HCT116 (cell line): ENCODE data around the gene NPLOC4. TPM values are rescaled to one million over a fixed set of nuclear protein-coding genes. Genes with fewer than 3 reads are reported as not detected.

Source experiments
- ATAC-seq: fragments of 200-7000 bp; cut with Tn5 transposase; 2 replicates; pipeline ENCODE4 v1.9.1; 2020; ENCODE audit warnings: mild to moderate bottlenecking, moderate library complexity
- BruUV-seq: library from RNA; stranded (reverse); fragments of 400-500 nt; replicated peaks from 2 replicates; lab custom pipeline; 2021; lab: Mats Ljungman, UMichigan
- CTCF ChIA-PET: fragments of 300-600 bp; sonication (Branson Sonifier 250); formaldehyde crosslinking; loops from one replicate; lab custom pipeline; 2021; ENCODE audit warnings: antibody characterized with exemption; lab: Charles Lee
- POLR2A ChIA-PET: fragments of 300-600, 350-600 bp; sonication (Branson Sonifier 250); formaldehyde crosslinking; loops from one replicate; lab custom pipeline; 2021; ENCODE audit warnings: antibody characterized with exemption; lab: Charles Lee
- RAD21 ChIA-PET, 2 experiments: fragments of 300-600 bp; sonication (Branson Sonifier 250); formaldehyde crosslinking; loops; one replicate each; lab custom pipeline; 2023; ENCODE audit warnings: low total read pairs in 2 of 2; ENCODE audit not compliant: uncharacterized antibody in 2 of 2, unreplicated experiment in 2 of 2, low non-redundant PET in 1 of 2; lab: Charles Lee
- DNase-seq: peaks from one replicate; pipeline ENCODE4 v3.0.0-alpha.2; 2010; ENCODE audit warnings: low read depth, low spot score
- H2AFZ ChIP-seq: fragments of 200-600 bp; shearing (Covaris generic), sonication (generic); 2 replicates; pipeline ENCODE4 v1.6.1; 2017; ENCODE audit warnings: low read depth, mixed run types, mixed read lengths, antibody characterized with exemption, low read length; ENCODE audit not compliant: poor library complexity, severe bottlenecking
- H3K27ac ChIP-seq: 2 replicates; pipeline ENCODE4 v1.5.1; 2012; ENCODE audit warnings: low read depth, low read length
- H3K27me3 ChIP-seq: fragments of 200-600 bp; sonication (generic); 2 replicates; pipeline ENCODE4 v1.6.1; 2016; ENCODE audit warnings: mixed run types, low read length, mixed read lengths; ENCODE audit not compliant: insufficient read depth
- H3K36me3 ChIP-seq, 2 experiments: fragments of 200-500 bp in 1 of 2; fragments of 200-600 bp in 1 of 2; sonication (Bioruptor generic) in 1 of 2; sonication (generic) in 1 of 2; 2 replicates each; pipeline versions ENCODE4 v1.5.1 to v1.6.1; 2014 to 2016; ENCODE audit warnings: low read length in 2 of 2, inconsistent platforms in 1 of 2, mixed read lengths in 1 of 2, mixed run types in 1 of 2; ENCODE audit not compliant: insufficient read depth in 2 of 2, control insufficient read depth in 1 of 2
- H3K4me1 ChIP-seq, 2 experiments: fragments of 200-600 bp in 1 of 2; sonication (generic) in 1 of 2; 2 replicates each; pipeline versions ENCODE4 v1.5.1 to v1.6.1; 2012 to 2017; ENCODE audit warnings: low read length in 2 of 2, inconsistent platforms in 1 of 2, mild to moderate bottlenecking in 1 of 2, mixed read lengths in 1 of 2, mixed run types in 1 of 2, moderate library complexity in 1 of 2; ENCODE audit not compliant: insufficient read depth in 2 of 2, control insufficient read depth in 1 of 2
- H3K4me2 ChIP-seq: fragments of 200-600 bp; sonication (generic); 2 replicates; pipeline ENCODE4 v1.6.1; 2017; ENCODE audit warnings: mixed run types, low read length, mixed read lengths
- H3K4me3 ChIP-seq, 2 experiments: fragments of 200-600 bp in 1 of 2; sonication (generic) in 1 of 2; replicated peaks in 1 of 2; 2 replicates each; pipeline ENCODE4 v1.5.1; 2011 to 2016; ENCODE audit warnings: low read length in 2 of 2, control low read depth in 1 of 2, low read depth in 1 of 2, mild to moderate bottlenecking in 1 of 2, mixed read lengths in 1 of 2, mixed run types in 1 of 2
- H3K79me2 ChIP-seq: fragments of 200-600 bp; sonication (generic); 2 replicates; pipeline ENCODE4 v1.6.1; 2017; ENCODE audit warnings: mild to moderate bottlenecking, mixed run types, low read length, moderate library complexity, mixed read lengths; ENCODE audit not compliant: insufficient read depth
- H3K9ac ChIP-seq: fragments of 200-600 bp; sonication (generic); 2 replicates; pipeline ENCODE4 v1.6.1; 2016; ENCODE audit warnings: low read length, mixed read lengths
- H3K9me2 ChIP-seq: fragments of 200-600 bp; sonication (generic), shearing (Covaris generic); 2 replicates; pipeline ENCODE4 v1.6.1; 2017; ENCODE audit warnings: mixed run types, mild to moderate bottlenecking, moderate library complexity; ENCODE audit not compliant: insufficient read depth
- H3K9me3 ChIP-seq, 2 experiments: fragments of 200-500 bp in 1 of 2; fragments of 200-600 bp in 1 of 2; sonication (Bioruptor generic) in 1 of 2; sonication (generic) in 1 of 2; 2 replicates each; pipeline ENCODE4 v1.6.1; 2014 to 2017; ENCODE audit warnings: low read length in 2 of 2, mixed read lengths in 2 of 2, inconsistent platforms in 1 of 2, low read depth in 1 of 2, mild to moderate bottlenecking in 1 of 2, mixed run types in 1 of 2, moderate library complexity in 1 of 2; ENCODE audit not compliant: control insufficient read depth in 1 of 2, insufficient read depth in 1 of 2
- H4K20me1 ChIP-seq: fragments of 200-600 bp; sonication (generic), shearing (Covaris generic); 2 replicates; pipeline ENCODE4 v1.6.1; 2017; ENCODE audit warnings: mixed run types, mild to moderate bottlenecking, moderate library complexity; ENCODE audit not compliant: insufficient read depth
- SP1 ChIP-seq: IDR thresholded peaks from 2 replicates; pipeline ENCODE4 v1.6.1; 2012; ENCODE audit warnings: low read depth
- ZBTB33 ChIP-seq: IDR thresholded peaks from 2 replicates; pipeline ENCODE4 v1.6.1; 2011; ENCODE audit warnings: mild to moderate bottlenecking, low read length, moderate library complexity; ENCODE audit not compliant: insufficient replicate concordance; ENCODE audit errors: extremely low read depth
- intact Hi-C: fragments of 100-400 bp; cut with micrococcal nuclease; formaldehyde crosslinking; loops from 2 replicates; pipeline ENCODE4 v1.10.0; 2022
- total RNA-seq: library from RNA; stranded (reverse); gene quantifications from one replicate; pipeline ENCODE4 v1.2.1, GENCODE V29; 2021; ENCODE audit not compliant: unreplicated experiment
- TF ChIP-seq, protein P1 (sequence below), 3 experiments: fragments of 200-600 bp in 1 of 3; sonication (generic) in 1 of 3; IDR thresholded peaks in 2 of 3; conservative IDR thresholded peaks in 1 of 3; 2 replicates each; pipeline ENCODE4 v1.5.1; 2012 to 2017; ENCODE audit warnings: low read depth in 2 of 3, low read length in 2 of 3, antibody characterized with exemption in 1 of 3, borderline replicate concordance in 1 of 3, control low read depth in 1 of 3, mild to moderate bottlenecking in 1 of 3, mixed read lengths in 1 of 3, mixed run types in 1 of 3, moderate library complexity in 1 of 3; ENCODE audit not compliant: insufficient read depth in 1 of 3

The NPLOC4 gene
- total RNA-seq, 1 experiment from 2014 or later: 137 TPM

- ChIA-PET CTCF (no interaction called here), RAD21 (no interaction called here)
- Histone ChIP-seq H3K4me2 (no peak overlapping the region), H3K9me2 (no peaks in the 10 kb centered on the region), H4K20me1 (peaks cover 8% of the 10 kb centered on the region), H3K36me3 (peaks cover 47 to 67% of the 10 kb centered on the region in 2 experiments)
- no peak for DNase-seq
- TF ChIP-seq ZBTB33 (no peak), SP1 (no peak)
- TF ChIP-seq, protein P1, sequence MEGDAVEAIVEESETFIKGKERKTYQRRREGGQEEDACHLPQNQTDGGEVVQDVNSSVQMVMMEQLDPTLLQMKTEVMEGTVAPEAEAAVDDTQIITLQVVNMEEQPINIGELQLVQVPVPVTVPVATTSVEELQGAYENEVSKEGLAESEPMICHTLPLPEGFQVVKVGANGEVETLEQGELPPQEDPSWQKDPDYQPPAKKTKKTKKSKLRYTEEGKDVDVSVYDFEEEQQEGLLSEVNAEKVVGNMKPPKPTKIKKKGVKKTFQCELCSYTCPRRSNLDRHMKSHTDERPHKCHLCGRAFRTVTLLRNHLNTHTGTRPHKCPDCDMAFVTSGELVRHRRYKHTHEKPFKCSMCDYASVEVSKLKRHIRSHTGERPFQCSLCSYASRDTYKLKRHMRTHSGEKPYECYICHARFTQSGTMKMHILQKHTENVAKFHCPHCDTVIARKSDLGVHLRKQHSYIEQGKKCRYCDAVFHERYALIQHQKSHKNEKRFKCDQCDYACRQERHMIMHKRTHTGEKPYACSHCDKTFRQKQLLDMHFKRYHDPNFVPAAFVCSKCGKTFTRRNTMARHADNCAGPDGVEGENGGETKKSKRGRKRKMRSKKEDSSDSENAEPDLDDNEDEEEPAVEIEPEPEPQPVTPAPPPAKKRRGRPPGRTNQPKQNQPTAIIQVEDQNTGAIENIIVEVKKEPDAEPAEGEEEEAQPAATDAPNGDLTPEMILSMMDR (IDR thresholded peaks at IDR 0.05 in 2 of 3, conservative IDR thresholded peaks at IDR 0.05 in 1 of 3; ENCODE audit: borderline replicate concordance in 1 of 3, insufficient read depth in 1 of 3, low read depth in 2 of 3, low read length in 2 of 3): no peak
- TF ChIP-seq, all 23 proteins: peak for 0
- POLR2A ChIA-PET: interaction anchor here (1.2 kb wide), 1 partner anchor 22 kb away, joined by 3 read pairs; the partner anchor contains the start of gene FAAP100
- BruUV-seq: no TSS peak
- Histone ChIP-seq H3K9me3 (no peaks in the 10 kb centered on the region), H2AFZ (no peak overlapping the region), H3K9ac (no peak overlapping the region), H3K27ac (no peak overlapping the region; the same call in 1 of the 2 replicates), H3K4me3 (no peak overlapping the region), H3K4me1 (peaks cover 24 to 30% of the 10 kb centered on the region in 2 experiments), H3K27me3 (no peaks in the 10 kb centered on the region), H3K79me2 (peaks cover 58% of the 10 kb centered on the region)
- no peak for ATAC-seq
- intact Hi-C loops: no loop called here
Observed at GRCh38 chr17:81573794-81574642, 62.9 kb downstream of the NPLOC4 start.
